Erythroblast (primary cell): ENCODE results near the gene EYS.
A peak's percentile ranks its signal among the peaks of the same experiment; 100 is the strongest.

Source experiments
- DNase-seq, 2 experiments: peaks; one replicate each; lab custom pipeline; 2025; lab: John Stamatoyannopoulos, UW
- GATA1 ChIP-seq: IDR thresholded peaks from 2 replicates; pipeline ENCODE4 v1.6.1; 2011; ENCODE audit warnings: low read depth, mild to moderate bottlenecking, control low read depth, low read length, moderate library complexity
- POLR2A ChIP-seq: IDR thresholded peaks from 2 replicates; pipeline ENCODE4 v1.6.1; 2011; ENCODE audit warnings: mild to moderate bottlenecking, low read length

The EYS gene

GRCh38 chr6:64713175-64713574 lies 993.9 kb downstream of the EYS start:
- no peak for TF ChIP-seq POLR2A
- TF ChIP-seq GATA1: no peak
- DNase-seq: no peak

- TF ChIP-seq GATA1 (no peak), POLR2A (no peak)
- DNase-seq: no peak
Measured at GRCh38 chr6:64712606-64713005, 994.4 kb downstream of the EYS start.

GRCh38 chr6:64703922-64704321 lies 1003.1 kb downstream of the EYS start:
- TF ChIP-seq POLR2A (no peak), GATA1 (no peak)
- DNase-seq: no peak

- no peak for TF ChIP-seq GATA1
- no peak for TF ChIP-seq POLR2A
- DNase-seq: no peak
Measured at GRCh38 chr6:64696053-64696452, 1011.0 kb downstream of the EYS start.

GRCh38 chr6:64694356-64694755 lies 1012.7 kb downstream of the EYS start:
- TF ChIP-seq POLR2A (no peak), GATA1 (no peak)

GRCh38 chr6:64691064-64691463 lies 1016.0 kb downstream of the EYS start:
- no peak for DNase-seq
- TF ChIP-seq GATA1 (no peak), POLR2A (no peak)

More at GRCh38 chr6:64694356-64694755, 1012.7 kb downstream of the EYS start:
- DNase-seq: no peak

- no peak for TF ChIP-seq GATA1
- no peak for TF ChIP-seq POLR2A
- DNase-seq: no peak
Measured at GRCh38 chr6:64685401-64685800, 1021.6 kb downstream of the EYS start.

- peak; percentile 2 to 3 for DNase-seq
- no peak for TF ChIP-seq GATA1
- TF ChIP-seq POLR2A: no peak
Measured at GRCh38 chr6:64683682-64684081, 1023.3 kb downstream of the EYS start.

- TF ChIP-seq POLR2A (no peak), GATA1 (no peak)
Measured at GRCh38 chr6:64681416-64682160, 1025.4 kb downstream of the EYS start.

GRCh38 chr6:64680446-64680845 lies 1026.6 kb downstream of the EYS start:
- TF ChIP-seq GATA1: no peak
- no peak for TF ChIP-seq POLR2A
- no peak for DNase-seq

More at GRCh38 chr6:64681416-64682160, 1025.4 kb downstream of the EYS start:
- DNase-seq: no peak

GRCh38 chr6:64679416-64679815 lies 1027.6 kb downstream of the EYS start:
- DNase-seq: no peak
- TF ChIP-seq GATA1 (no peak), POLR2A (no peak)

- no peak for DNase-seq
- no peak for TF ChIP-seq GATA1
- no peak for TF ChIP-seq POLR2A
Measured at GRCh38 chr6:64672651-64673050, 1034.4 kb downstream of the EYS start.

- no peak for DNase-seq
- TF ChIP-seq GATA1 (no peak), POLR2A (no peak)
Measured at GRCh38 chr6:64672131-64672530, 1034.9 kb downstream of the EYS start.

GRCh38 chr6:64665137-64665536 lies 1041.9 kb downstream of the EYS start:
- no peak for TF ChIP-seq GATA1
- no peak for TF ChIP-seq POLR2A
- no peak for DNase-seq

GRCh38 chr6:64664480-64664879 lies 1042.5 kb downstream of the EYS start:
- no peak for DNase-seq
- TF ChIP-seq GATA1 (no peak), POLR2A (no peak)

- TF ChIP-seq GATA1 (no peak), POLR2A (no peak)
Measured at GRCh38 chr6:64644024-64644423, 1063.0 kb downstream of the EYS start.

More at GRCh38 chr6:64644024-64644423, 1063.0 kb downstream of the EYS start:
- DNase-seq: no peak
